ENCODE measurements around the gene OXGR1. TPM values are rescaled to one million over a fixed set of nuclear protein-coding genes. Genes with fewer than 3 reads are reported as not detected.

The OXGR1 gene
- polyA plus RNA-seq, 2 of the 4 experiments (the other 2 are of a cell fraction): not detected

DNA sequence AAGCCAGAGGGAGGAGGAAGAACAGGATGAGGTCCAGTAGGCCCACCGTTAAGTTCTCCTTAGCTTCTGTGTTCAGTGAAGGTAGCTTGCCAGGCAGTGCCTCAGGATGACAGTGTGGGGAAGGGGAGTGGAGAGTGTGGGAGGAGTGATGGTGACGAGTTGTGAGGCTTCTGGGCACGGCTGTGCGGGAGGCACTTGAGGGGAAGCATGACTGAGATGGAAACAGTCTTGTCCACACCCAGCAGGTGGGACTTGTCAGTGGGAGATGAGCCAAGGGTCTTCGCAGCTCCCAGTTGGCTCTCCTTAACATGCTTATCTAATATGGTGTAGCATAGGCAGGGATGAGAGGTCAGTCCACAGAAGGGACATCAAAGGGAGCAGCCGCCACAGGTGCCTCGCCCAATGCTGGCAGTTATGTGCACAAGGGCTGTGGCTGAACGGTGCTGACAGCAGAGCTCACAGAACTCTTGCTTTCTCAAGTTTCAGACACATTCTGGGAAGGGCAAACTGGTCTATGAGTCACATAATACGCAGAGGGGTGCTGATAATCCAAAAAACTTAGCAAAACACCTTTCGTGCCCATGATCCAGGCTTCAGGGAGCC is 47.5 kb downstream of the OXGR1 start:
- FAIRE-seq: no peak
- H3K4me1 ChIP-seq: no peaks in the 10 kb centered on the region
- no peak overlapping the region for H3K4me2 ChIP-seq
- H3K4me3 ChIP-seq: no peak overlapping the region
- ChIA-PET POLR2A (no interaction called here), CTCF (no interaction called here)
- no peaks in the 10 kb centered on the region for H3K9me3 ChIP-seq
- 6% methylated on average over 8 of the region's 10 CpGs for WGBS (ENCODE audit: missing lambda C conversion rate)
- TF ChIP-seq PHF8 (IDR thresholded peaks at IDR 0.05; ENCODE audit: borderline replicate concordance, low read depth): no peak
- no peak for TF ChIP-seq SMC3 (IDR thresholded peaks at IDR 0.05)
- TF ChIP-seq, protein P1, sequence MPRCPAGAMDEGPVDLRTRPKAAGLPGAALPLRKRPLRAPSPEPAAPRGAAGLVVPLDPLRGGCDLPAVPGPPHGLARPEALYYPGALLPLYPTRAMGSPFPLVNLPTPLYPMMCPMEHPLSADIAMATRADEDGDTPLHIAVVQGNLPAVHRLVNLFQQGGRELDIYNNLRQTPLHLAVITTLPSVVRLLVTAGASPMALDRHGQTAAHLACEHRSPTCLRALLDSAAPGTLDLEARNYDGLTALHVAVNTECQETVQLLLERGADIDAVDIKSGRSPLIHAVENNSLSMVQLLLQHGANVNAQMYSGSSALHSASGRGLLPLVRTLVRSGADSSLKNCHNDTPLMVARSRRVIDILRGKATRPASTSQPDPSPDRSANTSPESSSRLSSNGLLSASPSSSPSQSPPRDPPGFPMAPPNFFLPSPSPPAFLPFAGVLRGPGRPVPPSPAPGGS (IDR thresholded peaks at IDR 0.05): no peak
- no peak for TF ChIP-seq RARB (CRISPR knock-in tag; IDR thresholded peaks at IDR 0.05)
- no peak overlapping the region for H3K27ac ChIP-seq
- ATAC-seq: no peak
- no peak for DNase-seq (ENCODE audit: low read depth in 1 of 2, low spot score in 1 of 2)

DNA sequence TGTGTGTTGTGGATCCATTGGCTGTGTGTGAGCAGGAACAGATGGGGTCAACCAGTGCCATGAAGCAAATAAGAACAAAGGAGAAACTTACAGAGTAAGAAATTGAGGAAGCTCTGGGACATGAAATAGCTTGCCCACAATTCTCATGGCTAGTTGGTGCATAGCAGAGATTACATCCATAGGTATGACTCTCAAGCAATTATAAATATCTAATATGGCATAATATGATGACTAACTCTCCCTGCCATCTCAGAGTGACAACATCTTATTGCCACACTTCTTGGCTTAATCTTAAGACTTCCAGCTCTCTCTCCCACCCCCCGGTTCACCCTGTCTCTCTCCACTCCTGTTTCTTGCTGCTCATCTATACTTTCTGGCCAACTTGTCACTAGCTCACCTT is 53.3 kb downstream of the OXGR1 start:
- no peaks in the 10 kb centered on the region for H3K9me3 ChIP-seq
- DNase-seq (ENCODE audit: low read depth in 1 of 2, low spot score in 1 of 2) (no peak), ATAC-seq (no peak), FAIRE-seq (no peak)
- no peak overlapping the region for H3K4me2 ChIP-seq
- no peaks in the 10 kb centered on the region for H3K4me1 ChIP-seq
- TF ChIP-seq EHF (CRISPR knock-in tag; IDR thresholded peaks at IDR 0.05): no peak
- TF ChIP-seq CHD2 (IDR thresholded peaks at IDR 0.05; ENCODE audit: low read length, partially characterized antibody): no peak
- no peak for TF ChIP-seq PHF8 (IDR thresholded peaks at IDR 0.05; ENCODE audit: borderline replicate concordance, low read depth)
- TF ChIP-seq MAFK (IDR thresholded peaks at IDR 0.05; ENCODE audit: partially characterized antibody): no peak
- TF ChIP-seq, protein P2, sequence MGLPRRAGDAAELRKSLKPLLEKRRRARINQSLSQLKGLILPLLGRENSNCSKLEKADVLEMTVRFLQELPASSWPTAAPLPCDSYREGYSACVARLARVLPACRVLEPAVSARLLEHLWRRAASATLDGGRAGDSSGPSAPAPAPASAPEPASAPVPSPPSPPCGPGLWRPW (IDR thresholded peaks at IDR 0.05): no peak
- TF ChIP-seq HOXA7 (CRISPR knock-in tag; IDR thresholded peaks at IDR 0.05): no peak
- no peak for TF ChIP-seq ESRRA (IDR thresholded peaks at IDR 0.05; ENCODE audit: borderline replicate concordance, low read length)
- no peak for TF ChIP-seq CEBPB (IDR thresholded peaks at IDR 0.05)
- TF ChIP-seq MAZ (IDR thresholded peaks at IDR 0.05; ENCODE audit: borderline replicate concordance, low read depth, low read length): no peak
- no peak for TF ChIP-seq POLR2AphosphoS2 (conservative IDR thresholded peaks at IDR 0.05; ENCODE audit: low read length)
- no peak for TF ChIP-seq EHMT2 (IDR thresholded peaks at IDR 0.05; ENCODE audit: low read depth)
- TF ChIP-seq, protein P3, sequence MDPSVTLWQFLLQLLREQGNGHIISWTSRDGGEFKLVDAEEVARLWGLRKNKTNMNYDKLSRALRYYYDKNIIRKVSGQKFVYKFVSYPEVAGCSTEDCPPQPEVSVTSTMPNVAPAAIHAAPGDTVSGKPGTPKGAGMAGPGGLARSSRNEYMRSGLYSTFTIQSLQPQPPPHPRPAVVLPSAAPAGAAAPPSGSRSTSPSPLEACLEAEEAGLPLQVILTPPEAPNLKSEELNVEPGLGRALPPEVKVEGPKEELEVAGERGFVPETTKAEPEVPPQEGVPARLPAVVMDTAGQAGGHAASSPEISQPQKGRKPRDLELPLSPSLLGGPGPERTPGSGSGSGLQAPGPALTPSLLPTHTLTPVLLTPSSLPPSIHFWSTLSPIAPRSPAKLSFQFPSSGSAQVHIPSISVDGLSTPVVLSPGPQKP (IDR thresholded peaks at IDR 0.05; ENCODE audit: low read depth, low read length): no peak
- TF ChIP-seq RAD21 (conservative IDR thresholded peaks at IDR 0.05 in 1 of 2, IDR thresholded peaks at IDR 0.05 in 1 of 2): no peak
- TF ChIP-seq NR3C1 (IDR thresholded peaks at IDR 0.05): no peak
- TF ChIP-seq NPAS2 (CRISPR knock-in tag; IDR thresholded peaks at IDR 0.05; ENCODE audit: borderline replicate concordance): no peak
- TF ChIP-seq RCOR1 (IDR thresholded peaks at IDR 0.05; ENCODE audit: low read depth, low read length): no peak
- no peak for TF ChIP-seq RFX5 (IDR thresholded peaks at IDR 0.05)
- TF ChIP-seq SREBF2 (IDR thresholded peaks at IDR 0.05): no peak
- no peak for TF ChIP-seq ZC3H11A (IDR thresholded peaks at IDR 0.05)
- ChIA-PET CTCF (interaction anchor here (0.8 kb wide), 1 partner anchor 17 kb away, joined by 3 read pairs; no protein-coding TSS in a partner anchor), POLR2A (no interaction called here)
- no peak overlapping the region for H3K27ac ChIP-seq
- 0% methylated on average over 1 of the region's 1 CpG for WGBS (ENCODE audit: missing lambda C conversion rate)
- H3K4me3 ChIP-seq: no peak overlapping the region

DNA sequence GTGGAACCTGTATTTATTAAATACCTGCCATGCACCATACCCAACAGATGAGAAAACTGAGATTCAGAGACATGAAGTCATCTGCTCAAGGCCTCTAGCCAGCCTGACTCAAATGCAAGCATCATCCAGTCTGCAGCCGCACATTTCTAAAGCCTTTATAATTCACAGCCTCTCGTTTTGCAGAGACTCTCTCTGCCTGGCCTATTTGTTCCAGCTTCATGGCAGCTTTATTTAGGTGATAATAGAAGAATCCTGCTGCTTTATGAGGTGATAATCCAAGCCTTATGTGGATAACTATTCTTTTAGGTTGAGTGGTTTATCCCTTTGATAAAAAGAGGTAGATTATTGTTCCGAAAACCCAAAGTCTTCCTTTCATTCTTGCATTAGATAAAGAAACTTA is 58.4 kb downstream of the OXGR1 start:
- WGBS (ENCODE audit: missing lambda C conversion rate): 51% methylated on average over 3 of the region's 3 CpGs
- Histone ChIP-seq H3K27ac (no peak overlapping the region), H3K4me3 (no peak overlapping the region), H3K4me1 (no peaks in the 10 kb centered on the region), H3K4me2 (no peak overlapping the region), H3K9me3 (no peaks in the 10 kb centered on the region)
- FAIRE-seq (no peak), ATAC-seq (no peak), DNase-seq (ENCODE audit: low read depth in 1 of 2, low spot score in 1 of 2) (no peak)
- CTCF ChIA-PET: no interaction called here
- no peak for TF ChIP-seq MAZ (IDR thresholded peaks at IDR 0.05; ENCODE audit: borderline replicate concordance, low read depth, low read length)
- no peak for TF ChIP-seq CHD4 (IDR thresholded peaks at IDR 0.05; ENCODE audit: borderline replicate concordance)
- no peak for TF ChIP-seq CHD2 (IDR thresholded peaks at IDR 0.05; ENCODE audit: low read length, partially characterized antibody)
- no peak for TF ChIP-seq FOSB (CRISPR knock-in tag; IDR thresholded peaks at IDR 0.05)
- no peak for TF ChIP-seq RARB (CRISPR knock-in tag; IDR thresholded peaks at IDR 0.05)
- POLR2A ChIA-PET: no interaction called here

Measured in A549 (cell line).